Right cardiac atrium (tissue), 5 donors: Measurements from ENCODE around the gene COP1. TPM values are rescaled to one million over a fixed set of nuclear protein-coding genes. Genes with fewer than 3 reads are reported as not detected.

Experiments used
- ATAC-seq, 2 donors: fragments of 200-7000 bp; cut with Tn5 transposase; one replicate each; pipeline versions ENCODE4 v1.8.0 to v1.9.1; 2020; ENCODE audit warnings: moderate library complexity in 2 of 2, mild to moderate bottlenecking in 1 of 2
- DNase-seq, 3 donors: peaks; one replicate each; pipeline ENCODE4 v3.0.0-alpha.2; 2020
- H3K27ac ChIP-seq: one replicate; pipeline ENCODE4 v1.5.1; 2013; ENCODE audit warnings: mild to moderate bottlenecking, low read length, control low read depth, moderate library complexity
- H3K27me3 ChIP-seq: one replicate; pipeline ENCODE4 v1.6.1; 2013; ENCODE audit not compliant: control insufficient read depth, insufficient read depth
- H3K4me1 ChIP-seq: one replicate; pipeline ENCODE4 v1.6.1; 2013; ENCODE audit warnings: low read length; ENCODE audit not compliant: control insufficient read depth, insufficient read depth
- H3K4me3 ChIP-seq: one replicate; pipeline ENCODE4 v1.5.1; 2013; ENCODE audit warnings: low read length, control low read depth
- H3K9me3 ChIP-seq: one replicate; pipeline ENCODE4 v1.6.1; 2013; ENCODE audit warnings: low read length; ENCODE audit not compliant: control insufficient read depth
- WGBS: extraction: QIAGEN DNeasy Blood & Tissue Kit; methylation state at CpG from one replicate; pipeline ENCODE4 v1.1.7; 2013; 5-methylcytosine and 5-hydroxymethylcytosine counted together
- intact Hi-C, 4 donors: fragments of 100-400 bp; cut with DNase I; formaldehyde crosslinking; loops; one replicate each; pipeline versions ENCODE4 v1.11.0 to v1.14.0; 2022 to 2023
- polyA plus RNA-seq: library from polyadenylated mRNA; stranded (reverse); fragments of 200-250 nt; gene quantifications from one replicate; pipeline ENCODE4 v1.2.3, GENCODE V29; 2013
- total RNA-seq, 4 donors: library from RNA; stranded (reverse); fragmentation: NEBNext Ultra II Directional; extraction: Animal tissue kit (Norgen Biotek cat#: 25700); gene quantifications; one replicate each; pipeline ENCODE4 v1.2.1, GENCODE V29; 2021
- donor health status: healthy with polysubstance abuse.
- donor health status: DM: no; HTN: yes; CAD: no.
- donor health status: DM: no; HTN: no; CAD: no.
- donor health status: DM: no; HTN: yes; CAD: no; lungs with severe emphysema.
- donor health status: DM: yes; HTN: yes; CAD: no.

Gene COP1
- total and polyA plus RNA-seq, 5 donors = 23.1 to 26.0 (median 23.3) TPM

GRCh38 chr1:176199707-176200106 lies 7.4 kb downstream of the COP1 start:
- no peaks in the 10 kb centered on the region for H3K9me3 ChIP-seq
- intact Hi-C loops = no loop called here
- H3K4me1 ChIP-seq = peaks cover 3% of the 10 kb centered on the region
- no peak overlapping the region for H3K4me3 ChIP-seq
- no peak overlapping the region for H3K27ac ChIP-seq
- 85% methylated on average over 1 of the region's 1 CpG for WGBS
- no peaks in the 10 kb centered on the region for H3K27me3 ChIP-seq
- no peak for ATAC-seq
- DNase-seq = no peak

- 95% methylated on average over 2 of the region's 2 CpGs for WGBS
- DNase-seq = no peak
- no peak for ATAC-seq
- H3K27me3 ChIP-seq = no peaks in the 10 kb centered on the region
- peaks cover 3% of the 10 kb centered on the region for H3K4me1 ChIP-seq
- no peaks in the 10 kb centered on the region for H3K9me3 ChIP-seq
- intact Hi-C loops = no loop called here
- no peak overlapping the region for H3K27ac ChIP-seq
- H3K4me3 ChIP-seq = no peak overlapping the region
Measured at GRCh38 chr1:176198413-176198812, 8.7 kb downstream of the COP1 start.

- no peak overlapping the region for H3K27ac ChIP-seq
- H3K9me3 ChIP-seq = no peaks in the 10 kb centered on the region
- WGBS = 93% methylated on average over 5 of the region's 5 CpGs
- no peak for DNase-seq
- no peak for ATAC-seq
- H3K4me1 ChIP-seq = peaks cover 3% of the 10 kb centered on the region
- no peaks in the 10 kb centered on the region for H3K27me3 ChIP-seq
- H3K4me3 ChIP-seq = no peak overlapping the region
- intact Hi-C loops = no loop called here
Measured at GRCh38 chr1:176196728-176197127, 10.4 kb downstream of the COP1 start.

GRCh38 chr1:176195547-176195946 lies 11.5 kb downstream of the COP1 start:
- ATAC-seq = no peak
- no peak overlapping the region for H3K27ac ChIP-seq
- H3K4me3 ChIP-seq = no peak overlapping the region
- peaks cover 3% of the 10 kb centered on the region for H3K4me1 ChIP-seq
- no peaks in the 10 kb centered on the region for H3K9me3 ChIP-seq
- H3K27me3 ChIP-seq = no peaks in the 10 kb centered on the region
- intact Hi-C loops = no loop called here
- WGBS = 84% methylated on average over 7 of the region's 7 CpGs
- DNase-seq = no peak

- ATAC-seq = no peak
- Histone ChIP-seq H3K9me3 (no peaks in the 10 kb centered on the region), H3K4me1 (peaks cover 3% of the 10 kb centered on the region), H3K4me3 (no peak overlapping the region), H3K27ac (no peak overlapping the region), H3K27me3 (no peaks in the 10 kb centered on the region)
- intact Hi-C loops = no loop called here
- WGBS = 65% methylated on average over 3 of the region's 3 CpGs
- no peak for DNase-seq
Measured at GRCh38 chr1:176193663-176194062, 13.4 kb downstream of the COP1 start.

GRCh38 chr1:176193023-176193422 lies 14.1 kb downstream of the COP1 start:
- no peaks in the 10 kb centered on the region for H3K27me3 ChIP-seq
- H3K4me3 ChIP-seq = no peak overlapping the region
- DNase-seq (no peak), ATAC-seq (no peak)
- WGBS = 82% methylated on average over 1 of the region's 1 CpG
- intact Hi-C loops = no loop called here
- peaks cover 3% of the 10 kb centered on the region for H3K4me1 ChIP-seq
- H3K9me3 ChIP-seq = no peaks in the 10 kb centered on the region
- H3K27ac ChIP-seq = no peak overlapping the region

- no peaks in the 10 kb centered on the region for H3K9me3 ChIP-seq
- intact Hi-C loops = no loop called here
- H3K27ac ChIP-seq = no peak overlapping the region
- DNase-seq (no peak), ATAC-seq (no peak)
- 100% methylated on average over 2 of the region's 2 CpGs for WGBS
- no peaks in the 10 kb centered on the region for H3K27me3 ChIP-seq
- H3K4me3 ChIP-seq = no peak overlapping the region
- H3K4me1 ChIP-seq = no peaks in the 10 kb centered on the region
Measured at GRCh38 chr1:176188604-176189003, 18.5 kb downstream of the COP1 start.

GRCh38 chr1:176187001-176187400 lies 20.1 kb downstream of the COP1 start:
- 97% methylated on average over 3 of the region's 3 CpGs for WGBS
- intact Hi-C loops = no loop called here
- Histone ChIP-seq H3K27me3 (no peaks in the 10 kb centered on the region), H3K9me3 (no peaks in the 10 kb centered on the region), H3K4me3 (no peak overlapping the region), H3K4me1 (no peaks in the 10 kb centered on the region), H3K27ac (no peak overlapping the region)
- ATAC-seq (no peak), DNase-seq (no peak)

GRCh38 chr1:176183618-176184017 lies 23.5 kb downstream of the COP1 start:
- ATAC-seq (no peak), DNase-seq (no peak)
- Histone ChIP-seq H3K4me3 (no peak overlapping the region), H3K27ac (no peak overlapping the region), H3K9me3 (no peaks in the 10 kb centered on the region), H3K27me3 (no peaks in the 10 kb centered on the region), H3K4me1 (no peaks in the 10 kb centered on the region)
- intact Hi-C loops = no loop called here
- 71% methylated on average over 3 of the region's 3 CpGs for WGBS

- Histone ChIP-seq H3K4me3 (no peak overlapping the region), H3K9me3 (no peaks in the 10 kb centered on the region), H3K27me3 (no peaks in the 10 kb centered on the region), H3K4me1 (no peaks in the 10 kb centered on the region), H3K27ac (no peak overlapping the region)
- ATAC-seq (no peak), DNase-seq (no peak)
- WGBS = 86% methylated on average over 5 of the region's 5 CpGs
- intact Hi-C loops = no loop called here
Measured at GRCh38 chr1:176178316-176178715, 28.8 kb downstream of the COP1 start.

- intact Hi-C loops = no loop called here
- no peak overlapping the region for H3K4me3 ChIP-seq
- no peaks in the 10 kb centered on the region for H3K27me3 ChIP-seq
- DNase-seq (no peak), ATAC-seq (no peak)
- no peak overlapping the region for H3K27ac ChIP-seq
- no peaks in the 10 kb centered on the region for H3K4me1 ChIP-seq
- 79% methylated on average over 2 of the region's 2 CpGs for WGBS
- no peaks in the 10 kb centered on the region for H3K9me3 ChIP-seq
Measured at GRCh38 chr1:176177764-176178163, 29.3 kb downstream of the COP1 start.

GRCh38 chr1:176174108-176174507 lies 33.0 kb downstream of the COP1 start:
- intact Hi-C loops = no loop called here
- DNase-seq (no peak), ATAC-seq (no peak)

More at GRCh38 chr1:176174108-176174507, 33.0 kb downstream of the COP1 start:
- Histone ChIP-seq H3K27me3 (no peaks in the 10 kb centered on the region), H3K4me1 (no peaks in the 10 kb centered on the region), H3K9me3 (no peaks in the 10 kb centered on the region), H3K4me3 (no peak overlapping the region), H3K27ac (no peak overlapping the region)
